NCI-H2107 treated with DMSO at 0.1 percent for 48 hours (cell line): ENCODE data around the gene PMEPA1.
A peak's percentile ranks its signal among the peaks of the same experiment; 100 is the strongest.

Source experiments
- DNase-seq: peaks from one replicate; lab custom pipeline; 2025; ENCODE audit not compliant: unreplicated experiment; lab: John Stamatoyannopoulos, UW

The PMEPA1 gene

DNA sequence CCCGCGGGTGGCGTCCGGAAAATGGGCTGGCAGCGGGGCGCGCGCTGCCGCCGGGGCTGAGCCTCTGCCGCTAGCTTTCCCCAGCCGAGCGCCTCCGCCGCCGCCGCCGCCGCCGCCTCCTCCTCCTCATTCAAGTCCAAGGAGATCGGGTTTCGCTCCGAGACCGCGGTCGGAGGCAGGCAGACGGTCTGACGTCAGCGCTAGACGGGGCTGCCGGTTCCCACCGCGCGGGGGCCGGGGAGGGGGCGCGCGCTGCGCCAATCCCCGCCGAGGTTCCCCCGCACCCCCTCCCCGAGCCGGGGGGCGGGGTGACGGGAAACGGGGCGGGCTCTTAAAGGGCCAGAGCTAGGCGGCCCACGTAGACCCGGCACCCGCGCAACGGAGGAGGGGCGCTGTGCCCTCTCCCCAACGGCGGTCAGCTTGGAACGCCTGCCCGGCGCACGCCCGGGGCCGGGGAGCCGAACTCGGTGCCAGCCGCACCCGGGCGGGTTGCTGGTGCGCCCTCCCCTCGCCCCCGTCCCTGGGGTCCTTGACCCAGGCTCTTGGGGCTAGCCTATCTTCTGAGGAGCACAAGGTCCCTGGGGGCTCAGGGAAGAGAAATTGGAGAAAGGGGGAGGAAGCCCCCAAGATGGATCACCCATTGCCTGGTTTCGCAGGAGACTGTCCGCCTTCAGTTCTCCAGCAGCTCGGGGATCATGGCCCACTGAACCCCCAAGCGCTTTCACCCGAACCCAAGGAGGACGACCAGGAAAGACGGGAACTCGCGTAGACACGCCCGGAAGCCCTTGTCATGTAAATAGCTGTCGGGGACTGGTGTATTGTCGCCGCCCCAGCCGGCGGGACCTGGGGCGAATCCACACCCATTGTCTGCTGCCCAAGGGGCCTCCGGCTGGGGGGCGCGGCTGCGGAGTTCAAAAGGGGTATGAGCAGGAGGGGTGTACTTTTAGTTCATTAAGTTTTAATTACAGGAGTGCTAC lies at the start of gene PMEPA1:
Gene PMEPA1 (minus strand): TSS at position 193 of the 977 bp plus-strand sequence. CDS start 433 bp downstream, outside the sequence.
- DNase-seq = peak; percentile 60

- DNase-seq = no peak
Measured at GRCh38 chr20:57757767-57758166, 48.0 kb upstream of the PMEPA1 start.

DNA sequence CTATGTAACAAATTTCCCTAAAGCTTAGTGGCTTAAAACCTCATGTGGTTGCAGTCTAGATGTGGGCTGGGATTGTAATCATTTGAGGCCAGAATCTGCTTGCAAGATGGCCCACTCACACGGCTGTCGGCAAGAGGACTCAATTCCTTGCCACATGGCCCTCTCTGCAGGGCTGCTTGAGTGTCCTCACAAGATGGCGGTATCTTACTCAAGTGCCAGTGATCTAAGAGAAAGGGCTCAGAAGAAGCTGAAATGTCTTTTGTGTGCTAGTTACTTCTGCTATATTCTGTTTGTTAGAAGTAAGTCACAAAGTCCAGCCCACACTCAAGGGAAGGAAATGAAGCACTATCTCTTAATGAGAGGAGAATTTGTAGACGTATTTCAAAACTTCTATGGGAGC lies 47.1 kb upstream of the PMEPA1 start:
- DNase-seq = no peak

- DNase-seq = no peak
Measured at GRCh38 chr20:57756213-57756612, 46.4 kb upstream of the PMEPA1 start.

DNA sequence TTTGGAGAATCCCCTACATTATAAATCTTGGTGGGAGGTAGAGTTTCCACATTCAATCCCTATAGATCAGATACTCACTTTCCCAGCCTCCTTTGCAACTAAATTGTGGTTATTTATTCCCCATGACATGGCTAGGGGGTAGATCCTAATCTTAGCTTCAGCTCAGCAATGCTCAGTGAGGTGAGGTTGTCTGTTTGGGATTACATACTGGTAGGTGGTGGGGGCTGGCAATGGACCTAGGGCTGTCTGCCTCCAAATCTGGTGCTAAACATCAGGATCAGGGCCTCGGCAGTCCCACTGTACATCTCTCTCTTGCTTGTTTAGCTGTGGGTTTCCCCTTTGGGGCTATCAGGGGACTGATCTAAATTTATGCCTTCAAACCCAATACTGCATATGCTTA lies 45.8 kb upstream of the PMEPA1 start:
- no peak for DNase-seq

GRCh38 chr20:57754190-57754589 lies 44.4 kb upstream of the PMEPA1 start:
- no peak for DNase-seq

- DNase-seq = no peak
Measured at GRCh38 chr20:57753332-57754164, 43.7 kb upstream of the PMEPA1 start.

DNA sequence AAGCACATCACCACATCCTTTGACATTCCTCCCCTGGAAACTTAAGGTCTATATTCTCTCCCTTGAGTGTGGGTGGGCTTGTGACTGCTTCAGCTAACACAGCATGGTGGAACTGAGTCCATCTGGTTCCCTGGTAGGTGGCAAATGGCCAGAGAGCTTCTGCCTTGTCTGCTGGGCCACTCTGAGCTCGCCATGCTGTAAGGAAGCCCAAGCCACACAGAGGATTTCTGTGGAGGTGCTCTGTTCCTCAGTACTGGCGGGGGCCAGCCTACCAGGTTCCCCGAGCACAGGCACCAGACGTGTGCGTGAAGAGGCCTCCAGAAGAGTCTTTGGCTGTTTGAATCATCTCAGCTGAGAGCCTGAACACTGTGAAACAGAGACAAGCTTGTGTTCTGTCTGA lies 41.6 kb upstream of the PMEPA1 start:
- no peak for DNase-seq

DNA sequence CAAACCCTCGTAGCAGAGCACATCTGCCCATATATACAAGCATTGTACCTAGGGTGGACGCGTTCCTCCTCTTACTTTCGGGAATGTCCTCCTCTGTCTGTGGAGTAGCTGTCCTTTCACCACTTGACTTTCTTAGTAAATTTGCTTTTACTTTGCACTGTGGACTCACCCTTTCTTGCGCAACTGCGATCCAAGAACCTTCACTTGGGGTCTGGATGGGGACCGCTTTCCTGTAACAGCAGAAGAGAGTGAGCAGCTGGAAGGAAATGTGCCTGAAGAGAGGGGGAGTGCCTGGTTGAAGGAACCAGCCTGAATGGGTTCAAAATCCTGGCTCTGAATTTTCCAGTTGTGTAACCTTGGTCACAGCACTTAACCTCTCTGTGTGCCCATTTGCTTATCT lies 40.1 kb upstream of the PMEPA1 start:
- DNase-seq = no peak

- DNase-seq = no peak
Measured at GRCh38 chr20:57749131-57749690, 39.4 kb upstream of the PMEPA1 start.

- peak; percentile 33 for DNase-seq
Measured at GRCh38 chr20:57748601-57749130, 38.9 kb upstream of the PMEPA1 start.

- no peak for DNase-seq
Measured at GRCh38 chr20:57747861-57748481, 38.2 kb upstream of the PMEPA1 start.

DNA sequence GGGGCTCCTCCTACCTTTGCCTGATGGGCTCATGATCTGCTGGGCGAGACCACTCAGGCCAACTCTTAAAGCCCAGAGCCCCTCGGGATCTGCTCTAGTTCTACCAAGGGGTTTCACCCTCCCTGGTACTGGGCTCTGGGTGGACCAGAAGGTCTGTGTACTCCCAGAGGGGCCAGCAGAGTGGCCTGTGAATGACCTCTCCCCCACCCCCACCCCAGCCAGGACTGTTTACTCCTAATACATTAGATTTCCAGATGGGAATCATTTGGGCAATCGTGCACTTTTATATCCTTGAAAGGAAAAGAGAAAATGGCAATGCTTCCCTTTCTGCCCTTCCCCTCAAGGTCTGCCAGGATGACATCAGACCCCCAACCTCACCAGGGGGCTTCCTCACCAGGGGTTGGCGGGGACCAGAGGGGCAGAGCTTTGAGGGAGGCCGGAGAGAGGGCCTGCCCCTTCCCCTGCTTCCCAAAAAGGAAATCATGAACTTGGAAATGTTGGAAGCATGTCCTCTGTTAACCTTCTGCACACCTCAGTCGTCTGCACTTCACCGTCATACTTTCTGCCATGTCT lies 37.1 kb upstream of the PMEPA1 start:
- no peak for DNase-seq

DNA sequence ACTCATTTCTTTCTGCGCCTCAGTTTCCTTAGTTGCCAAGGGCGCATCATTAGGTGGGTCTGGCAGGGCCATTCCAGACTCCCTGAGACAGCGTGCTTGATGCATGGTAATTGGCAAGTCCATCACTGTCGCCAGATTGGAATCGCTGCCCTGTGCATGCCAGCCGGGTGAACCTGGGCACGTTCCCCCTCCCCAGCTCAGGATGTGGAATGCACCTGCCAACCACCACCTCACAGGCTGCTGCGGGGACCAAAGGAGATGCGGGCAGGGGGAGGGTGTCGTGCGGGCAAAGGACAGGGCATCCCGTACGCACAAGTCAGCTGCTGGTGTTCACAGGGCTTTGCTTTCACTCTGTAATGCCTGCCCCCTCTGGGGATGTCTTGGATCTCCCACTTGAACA lies 36.4 kb upstream of the PMEPA1 start:
- DNase-seq = no peak

GRCh38 chr20:57744206-57744605 lies 34.4 kb upstream of the PMEPA1 start:
- DNase-seq = no peak

- no peak for DNase-seq
Measured at GRCh38 chr20:57743450-57744095, 33.8 kb upstream of the PMEPA1 start.

DNA sequence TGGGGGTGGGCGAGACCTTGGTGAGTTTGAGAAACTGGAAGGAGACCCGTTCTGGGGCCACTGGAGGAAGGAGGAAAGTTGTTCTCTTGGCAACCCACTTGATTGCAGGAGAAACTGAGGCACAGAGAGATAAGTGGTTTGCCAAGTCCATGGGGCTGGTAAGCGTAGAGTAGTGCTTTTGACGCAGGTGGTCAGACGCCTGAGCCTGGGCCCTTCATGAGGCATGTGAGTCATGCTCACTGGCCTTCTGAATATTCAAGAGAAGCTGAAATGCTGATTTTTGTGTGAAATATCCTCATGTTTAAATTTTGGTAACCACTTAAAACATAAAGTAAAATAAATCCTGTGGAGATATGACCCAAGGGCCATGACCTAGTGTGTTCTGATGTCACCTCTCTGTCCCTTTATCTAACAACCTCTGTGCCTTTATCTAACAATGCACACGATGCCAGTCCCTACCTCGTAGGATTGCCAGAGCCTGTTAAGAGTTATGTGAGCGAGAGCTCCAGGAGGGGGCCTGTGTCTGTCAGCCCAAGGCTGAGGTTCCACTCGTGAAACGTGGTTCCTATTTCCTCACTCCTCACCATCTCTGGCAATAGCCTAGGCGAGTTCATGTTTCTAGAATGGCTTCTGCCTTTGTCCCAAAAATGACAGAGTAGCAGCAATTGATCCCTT lies 32.8 kb upstream of the PMEPA1 start:
- no peak for DNase-seq

- no peak for DNase-seq
Measured at GRCh38 chr20:57738484-57738883, 28.7 kb upstream of the PMEPA1 start.

- no peak for DNase-seq
Measured at GRCh38 chr20:57738053-57738452, 28.2 kb upstream of the PMEPA1 start.
